ENCODE measurements around the gene UQCRC2.

Gene UQCRC2

GRCh38 chr16:21959050-21959449 lies 5.9 kb downstream of the UQCRC2 start:
- H2AFZ ChIP-seq = no peak overlapping the region
- no peaks in the 10 kb centered on the region for H3K27me3 ChIP-seq (ENCODE audit: control insufficient read depth, insufficient read depth, low read length)
- H3K79me2 ChIP-seq = peaks cover 15% of the 10 kb centered on the region
- H3K9me3 ChIP-seq (ENCODE audit: control insufficient read depth, low read length) = no peaks in the 10 kb centered on the region
- no peak overlapping the region for H3K4me3 ChIP-seq (ENCODE audit: low read depth, low read length)
- peaks cover 4% of the 10 kb centered on the region for H3K4me1 ChIP-seq
- H3K4me2 ChIP-seq (ENCODE audit: low read length) = no peak overlapping the region
- no peak overlapping the region for H3K9ac ChIP-seq
- TF ChIP-seq CTCF (IDR thresholded peaks at IDR 0.05) = no peak
- no peak overlapping the region for H3K27ac ChIP-seq
- H3K36me3 ChIP-seq (ENCODE audit: control insufficient read depth, insufficient read depth, low read length) = no peaks in the 10 kb centered on the region

GRCh38 chr16:21962475-21962874 lies 9.3 kb downstream of the UQCRC2 start:
- Histone ChIP-seq H3K4me3 (ENCODE audit: low read depth, low read length) (no peak overlapping the region), H3K79me2 (peaks cover 3% of the 10 kb centered on the region), H2AFZ (no peak overlapping the region), H3K36me3 (ENCODE audit: control insufficient read depth, insufficient read depth, low read length) (peaks cover 4% of the 10 kb centered on the region), H3K27ac (no peak overlapping the region), H3K9ac (no peak overlapping the region), H3K4me2 (ENCODE audit: low read length) (no peak overlapping the region), H3K27me3 (ENCODE audit: control insufficient read depth, insufficient read depth, low read length) (no peaks in the 10 kb centered on the region), H3K4me1 (no peaks in the 10 kb centered on the region), H3K9me3 (ENCODE audit: control insufficient read depth, low read length) (no peaks in the 10 kb centered on the region)
- TF ChIP-seq CTCF (IDR thresholded peaks at IDR 0.05) = no peak

- H3K4me1 ChIP-seq = no peaks in the 10 kb centered on the region
- no peak for TF ChIP-seq CTCF (IDR thresholded peaks at IDR 0.05)
- peaks cover 3% of the 10 kb centered on the region for H3K79me2 ChIP-seq
- no peak overlapping the region for H2AFZ ChIP-seq
- peaks cover 4% of the 10 kb centered on the region for H3K36me3 ChIP-seq (ENCODE audit: control insufficient read depth, insufficient read depth, low read length)
- H3K27ac ChIP-seq = no peak overlapping the region
- no peak overlapping the region for H3K4me3 ChIP-seq (ENCODE audit: low read depth, low read length)
- H3K9me3 ChIP-seq (ENCODE audit: control insufficient read depth, low read length) = no peaks in the 10 kb centered on the region
- no peaks in the 10 kb centered on the region for H3K27me3 ChIP-seq (ENCODE audit: control insufficient read depth, insufficient read depth, low read length)
- H3K4me2 ChIP-seq (ENCODE audit: low read length) = no peak overlapping the region
- H3K9ac ChIP-seq = no peak overlapping the region
Measured at GRCh38 chr16:21963887-21964286, 10.7 kb downstream of the UQCRC2 start.

GRCh38 chr16:21964353-21964752 lies 11.2 kb downstream of the UQCRC2 start:
- H3K27ac ChIP-seq = no peak overlapping the region
- H2AFZ ChIP-seq = no peak overlapping the region
- H3K79me2 ChIP-seq = peaks cover 3% of the 10 kb centered on the region
- H3K4me1 ChIP-seq = no peaks in the 10 kb centered on the region
- H3K27me3 ChIP-seq (ENCODE audit: control insufficient read depth, insufficient read depth, low read length) = no peaks in the 10 kb centered on the region
- no peak overlapping the region for H3K9ac ChIP-seq
- TF ChIP-seq CTCF (IDR thresholded peaks at IDR 0.05) = no peak
- H3K9me3 ChIP-seq (ENCODE audit: control insufficient read depth, low read length) = no peaks in the 10 kb centered on the region
- no peak overlapping the region for H3K4me3 ChIP-seq (ENCODE audit: low read depth, low read length)
- H3K4me2 ChIP-seq (ENCODE audit: low read length) = no peak overlapping the region
- peaks cover 4% of the 10 kb centered on the region for H3K36me3 ChIP-seq (ENCODE audit: control insufficient read depth, insufficient read depth, low read length)

- Histone ChIP-seq H3K4me2 (ENCODE audit: low read length) (no peak overlapping the region), H3K9ac (no peak overlapping the region), H3K36me3 (ENCODE audit: control insufficient read depth, insufficient read depth, low read length) (no peaks in the 10 kb centered on the region), H3K79me2 (no peaks in the 10 kb centered on the region), H3K27ac (no peak overlapping the region), H3K9me3 (ENCODE audit: control insufficient read depth, low read length) (no peaks in the 10 kb centered on the region), H3K4me3 (ENCODE audit: low read depth, low read length) (no peak overlapping the region), H3K27me3 (ENCODE audit: control insufficient read depth, insufficient read depth, low read length) (no peaks in the 10 kb centered on the region), H3K4me1 (no peaks in the 10 kb centered on the region), H2AFZ (no peak overlapping the region)
- TF ChIP-seq CTCF (IDR thresholded peaks at IDR 0.05) = no peak
Measured at GRCh38 chr16:21971856-21972255, 18.7 kb downstream of the UQCRC2 start.

Data from parathyroid adenoma (tissue), 2 donors.